ENCODE measurements around the gene ARHGEF12.

The ARHGEF12 gene, protein sequence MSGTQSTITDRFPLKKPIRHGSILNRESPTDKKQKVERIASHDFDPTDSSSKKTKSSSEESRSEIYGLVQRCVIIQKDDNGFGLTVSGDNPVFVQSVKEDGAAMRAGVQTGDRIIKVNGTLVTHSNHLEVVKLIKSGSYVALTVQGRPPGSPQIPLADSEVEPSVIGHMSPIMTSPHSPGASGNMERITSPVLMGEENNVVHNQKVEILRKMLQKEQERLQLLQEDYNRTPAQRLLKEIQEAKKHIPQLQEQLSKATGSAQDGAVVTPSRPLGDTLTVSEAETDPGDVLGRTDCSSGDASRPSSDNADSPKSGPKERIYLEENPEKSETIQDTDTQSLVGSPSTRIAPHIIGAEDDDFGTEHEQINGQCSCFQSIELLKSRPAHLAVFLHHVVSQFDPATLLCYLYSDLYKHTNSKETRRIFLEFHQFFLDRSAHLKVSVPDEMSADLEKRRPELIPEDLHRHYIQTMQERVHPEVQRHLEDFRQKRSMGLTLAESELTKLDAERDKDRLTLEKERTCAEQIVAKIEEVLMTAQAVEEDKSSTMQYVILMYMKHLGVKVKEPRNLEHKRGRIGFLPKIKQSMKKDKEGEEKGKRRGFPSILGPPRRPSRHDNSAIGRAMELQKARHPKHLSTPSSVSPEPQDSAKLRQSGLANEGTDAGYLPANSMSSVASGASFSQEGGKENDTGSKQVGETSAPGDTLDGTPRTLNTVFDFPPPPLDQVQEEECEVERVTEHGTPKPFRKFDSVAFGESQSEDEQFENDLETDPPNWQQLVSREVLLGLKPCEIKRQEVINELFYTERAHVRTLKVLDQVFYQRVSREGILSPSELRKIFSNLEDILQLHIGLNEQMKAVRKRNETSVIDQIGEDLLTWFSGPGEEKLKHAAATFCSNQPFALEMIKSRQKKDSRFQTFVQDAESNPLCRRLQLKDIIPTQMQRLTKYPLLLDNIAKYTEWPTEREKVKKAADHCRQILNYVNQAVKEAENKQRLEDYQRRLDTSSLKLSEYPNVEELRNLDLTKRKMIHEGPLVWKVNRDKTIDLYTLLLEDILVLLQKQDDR (N-terminal part only)

DNA sequence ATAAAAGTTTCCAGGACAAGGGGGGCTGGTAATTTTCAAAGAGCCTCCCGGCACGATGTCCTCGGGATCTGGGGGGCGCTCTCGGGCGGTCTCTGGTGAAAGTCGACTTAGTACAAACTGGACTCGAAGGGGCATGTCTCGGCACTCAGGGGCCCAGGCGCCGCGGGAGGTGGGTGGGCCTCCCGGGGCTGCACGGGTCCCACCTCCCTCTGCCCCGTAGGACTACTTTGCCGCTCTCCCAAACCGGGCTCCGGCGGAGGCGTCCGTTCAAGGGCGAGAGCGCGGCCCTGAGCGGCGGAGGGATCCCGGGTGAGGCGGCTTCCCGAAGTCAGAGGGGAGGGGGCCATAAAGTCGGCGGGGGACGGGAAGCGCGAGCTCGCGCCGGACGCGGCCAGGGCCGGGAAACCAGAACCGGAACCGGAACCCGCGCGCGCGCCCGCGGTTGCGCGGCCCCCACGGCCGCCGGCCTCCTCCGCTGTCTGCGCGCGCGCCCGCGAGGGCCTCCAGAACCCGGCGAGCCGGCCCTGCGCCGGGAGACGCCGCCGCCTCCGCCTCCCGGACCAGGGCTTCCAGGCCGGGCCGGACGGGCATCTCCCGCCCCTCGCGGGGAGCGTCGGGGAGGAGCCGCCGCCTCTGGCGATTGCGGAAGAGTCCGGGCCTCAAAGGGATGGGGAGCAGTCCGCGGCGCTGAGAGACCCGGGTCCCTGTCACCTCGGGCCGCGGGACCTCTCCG lies at the start of gene ARHGEF12:
Gene ARHGEF12 (plus strand): TSS at position 506 of the 733 bp plus-strand sequence. CDS start 831 bp downstream, outside the sequence.
- DNase-seq (ENCODE audit: low read depth in 2 of 2) = peak; percentile 32 to 62

DNA sequence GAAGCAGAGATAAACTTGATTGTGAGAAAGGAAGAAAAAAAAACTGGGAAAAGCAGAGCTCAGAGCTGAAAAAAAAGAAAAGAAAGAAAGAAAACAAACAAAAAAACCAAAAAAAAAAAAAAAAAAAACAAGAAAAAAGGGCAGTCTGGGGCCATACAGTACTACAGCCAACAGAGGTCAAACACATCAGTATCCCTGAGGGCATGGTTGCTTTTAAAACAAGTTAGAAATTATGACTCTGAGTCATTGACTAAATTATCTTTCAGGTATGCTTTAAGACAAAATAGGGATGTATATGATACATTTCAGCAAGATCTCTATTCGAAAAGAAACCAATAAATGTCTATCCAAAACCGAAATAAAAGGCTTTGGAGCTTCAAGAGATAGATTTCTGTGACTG lies 48.2 kb upstream of the ARHGEF12 start:
- no peak for DNase-seq (ENCODE audit: low read depth in 2 of 2)

DNA sequence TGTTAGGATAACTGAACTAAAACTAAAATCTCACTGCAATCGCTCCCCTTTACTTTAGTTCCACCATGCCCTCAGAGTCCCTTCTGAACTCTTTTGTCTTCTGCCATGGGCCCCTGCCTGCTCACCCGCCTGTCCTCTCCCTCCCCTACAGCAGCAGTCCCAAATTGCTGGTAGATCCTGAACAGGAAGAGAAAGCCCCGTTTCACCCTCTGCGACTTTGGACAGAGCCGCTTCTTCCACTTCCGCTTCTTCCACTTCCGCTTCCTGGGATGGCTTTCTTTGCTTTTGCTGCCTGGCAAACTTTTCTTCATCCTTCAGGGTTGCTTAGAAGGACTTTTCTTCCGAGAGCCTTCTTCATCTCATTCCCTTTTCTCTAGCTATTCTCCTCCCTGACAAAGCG lies 46.8 kb upstream of the ARHGEF12 start:
- DNase-seq (ENCODE audit: low read depth in 2 of 2) = no peak

DNA sequence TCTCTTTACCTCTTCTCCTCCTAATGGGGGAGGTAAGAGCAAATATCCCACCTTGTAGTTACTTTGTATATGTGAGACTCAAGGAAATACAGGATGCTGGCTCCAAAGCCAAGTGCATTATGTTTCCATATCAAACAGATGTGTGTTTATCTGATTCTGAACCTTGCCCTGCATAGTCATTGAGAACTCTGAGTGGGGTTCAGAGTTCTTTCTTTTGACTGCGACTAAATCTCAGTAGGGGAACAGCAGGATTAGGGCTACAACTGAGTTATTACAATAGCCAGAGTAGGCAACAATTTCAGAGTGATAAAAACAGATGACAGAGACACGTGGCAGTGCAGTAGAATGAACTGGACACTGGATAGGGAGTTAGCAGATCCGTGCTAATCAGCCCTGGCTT lies 45.3 kb upstream of the ARHGEF12 start:
- DNase-seq (ENCODE audit: low read depth in 2 of 2) = no peak

DNA sequence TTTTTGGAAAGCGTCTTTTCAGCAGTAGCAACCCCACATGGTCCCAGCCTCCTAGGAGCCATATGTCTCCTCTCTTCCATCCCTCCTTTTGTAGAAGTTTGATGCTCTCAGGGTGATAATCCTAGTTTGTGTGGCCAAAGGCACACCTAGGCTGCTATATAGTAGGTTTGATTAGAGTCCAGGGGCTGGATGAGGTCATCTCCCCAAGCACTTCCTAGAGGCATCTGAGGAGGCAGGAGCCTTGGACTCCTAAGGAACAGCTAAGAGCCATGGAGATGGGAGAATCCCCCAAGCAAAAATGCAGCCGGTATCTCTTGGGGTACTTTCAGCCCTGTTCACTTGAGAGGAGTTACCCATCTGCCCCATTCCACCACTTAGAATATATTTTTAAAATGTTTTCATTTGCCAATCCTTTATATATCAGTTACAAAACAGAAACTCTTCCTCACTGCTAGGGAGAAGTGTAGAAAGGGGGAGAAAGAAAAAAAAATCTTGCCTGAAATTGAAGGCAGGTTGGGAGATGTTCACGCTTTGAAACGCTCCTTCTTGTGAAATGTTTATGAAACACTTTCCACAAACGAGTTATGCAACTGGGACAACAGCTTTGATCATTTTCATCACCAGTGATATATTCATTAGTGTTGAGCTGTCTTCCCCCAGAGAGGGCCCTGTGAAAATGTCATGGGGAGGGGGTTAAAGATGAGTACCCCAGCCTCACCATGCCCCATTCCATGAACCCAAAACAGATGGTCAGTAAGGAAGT lies 43.0 kb upstream of the ARHGEF12 start:
- no peak for DNase-seq (ENCODE audit: low read depth in 2 of 2)

DNA sequence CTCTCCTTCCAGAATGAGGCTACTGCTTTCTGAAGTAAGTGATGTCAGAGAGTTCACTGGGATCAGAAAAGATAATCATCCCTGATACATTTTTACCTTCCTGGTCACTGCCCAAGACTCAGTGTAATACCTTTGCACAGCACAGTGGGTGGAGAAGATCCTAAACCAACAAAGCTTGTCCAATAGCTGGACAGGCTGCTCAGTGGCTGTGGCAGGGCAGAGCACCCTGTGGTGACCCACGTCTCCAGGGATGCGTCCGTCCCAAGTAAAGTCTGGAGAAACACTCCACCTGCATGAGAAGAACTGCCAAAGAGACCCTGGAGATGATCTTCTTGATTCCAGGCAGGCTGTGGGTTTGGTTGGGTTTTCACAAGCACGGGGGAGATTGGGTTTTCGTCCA lies 42.1 kb upstream of the ARHGEF12 start:
- DNase-seq (ENCODE audit: low read depth in 2 of 2) = no peak

DNA sequence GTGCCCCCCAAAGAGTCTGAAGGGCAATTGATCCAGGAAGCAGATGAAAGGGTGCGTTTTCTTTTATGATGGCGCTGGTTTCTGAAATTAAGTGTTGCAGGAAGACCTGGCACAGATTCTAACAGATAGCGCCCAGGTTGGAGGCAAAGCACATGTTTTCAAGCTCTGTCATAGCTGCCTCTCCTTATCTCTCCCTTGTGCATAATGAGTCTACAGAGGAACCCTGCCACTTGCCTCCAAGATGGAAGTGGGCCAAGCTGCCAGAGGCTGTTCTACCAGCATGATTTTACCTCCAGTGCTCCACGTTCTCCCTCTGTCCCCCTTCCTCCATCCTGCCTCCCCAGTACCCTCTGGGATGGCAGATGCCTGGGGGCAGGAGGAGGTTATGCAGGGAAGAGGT lies 41.1 kb upstream of the ARHGEF12 start:
- no peak for DNase-seq (ENCODE audit: low read depth in 2 of 2)

DNA sequence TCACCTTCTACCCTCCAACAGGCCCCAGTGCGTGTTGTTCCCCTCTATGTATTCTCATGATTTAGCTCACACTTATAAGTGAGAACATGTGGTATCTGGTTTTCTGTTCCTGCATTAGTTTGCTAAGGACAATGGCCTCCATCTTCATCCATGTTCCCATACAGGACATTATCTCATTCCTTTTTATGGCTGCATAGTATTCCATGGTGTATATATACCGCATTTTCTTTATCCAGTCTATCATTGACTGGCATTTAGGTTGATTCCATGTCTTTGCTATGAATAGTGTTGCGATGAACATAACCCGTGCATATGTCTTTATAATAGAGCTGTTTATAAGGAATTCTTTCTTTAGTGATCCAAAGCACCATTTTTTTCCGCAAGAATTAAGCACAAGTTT lies 39.7 kb upstream of the ARHGEF12 start:
- no peak for DNase-seq (ENCODE audit: low read depth in 2 of 2)

DNA sequence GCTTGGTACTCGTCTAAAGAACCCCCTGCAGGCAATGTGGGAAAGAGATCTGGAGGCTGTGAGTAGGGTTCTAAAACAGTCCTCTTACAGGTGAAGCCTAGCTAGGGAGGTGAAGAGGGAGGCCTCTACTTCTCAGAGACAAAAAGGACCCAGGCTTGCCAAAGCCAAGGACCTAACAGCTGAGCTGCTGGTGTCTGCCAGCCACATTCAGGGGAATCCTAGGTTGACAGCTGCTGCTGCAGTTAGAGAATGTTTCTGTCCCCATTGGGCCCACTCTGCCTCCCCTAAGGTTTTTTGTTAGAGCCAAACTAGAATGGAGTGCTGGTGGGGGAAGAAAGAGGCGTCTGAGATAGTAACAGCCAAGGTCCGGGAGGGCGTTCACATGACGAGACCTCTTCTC lies 37.8 kb upstream of the ARHGEF12 start:
- no peak for DNase-seq (ENCODE audit: low read depth in 2 of 2)

DNA sequence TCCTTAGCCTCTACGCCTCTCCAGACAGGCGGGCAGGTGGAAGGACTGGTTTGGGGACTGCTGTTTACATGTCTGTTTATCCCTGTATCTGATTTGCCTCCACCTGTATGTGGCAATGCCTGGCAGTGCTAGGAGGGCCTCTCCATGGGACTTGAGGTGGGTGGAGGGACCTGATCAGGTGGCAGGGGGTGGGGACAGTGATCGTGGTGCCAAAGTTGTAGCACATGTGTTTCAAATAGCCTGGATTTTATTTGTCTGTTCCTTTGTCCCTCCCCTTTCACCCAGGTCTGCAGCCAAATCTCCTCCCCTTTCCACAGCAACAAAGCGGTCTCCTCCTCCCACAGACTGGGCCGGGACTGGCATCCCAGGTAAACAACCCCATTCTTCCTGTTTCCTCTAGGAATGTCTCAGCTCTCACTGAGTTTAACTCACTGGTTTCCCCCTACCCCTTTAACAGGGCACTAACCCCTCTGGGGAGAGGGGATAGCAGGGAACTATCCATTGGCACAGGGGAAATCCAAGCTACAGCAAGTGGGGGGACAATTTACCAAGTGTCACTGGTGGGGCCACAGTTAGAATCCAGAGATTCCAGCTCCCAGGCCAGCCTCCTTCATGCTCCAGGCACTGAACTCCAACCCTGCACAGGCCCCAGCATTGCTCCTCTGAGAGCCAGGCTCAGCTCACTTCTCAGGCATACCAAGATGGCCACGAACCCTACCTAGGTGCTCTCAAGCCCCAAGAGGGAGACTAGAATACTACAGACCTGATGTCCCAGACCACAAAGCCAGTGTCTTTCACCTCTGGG lies 34.0 kb upstream of the ARHGEF12 start:
- DNase-seq (ENCODE audit: low read depth in 2 of 2) = no peak

DNA sequence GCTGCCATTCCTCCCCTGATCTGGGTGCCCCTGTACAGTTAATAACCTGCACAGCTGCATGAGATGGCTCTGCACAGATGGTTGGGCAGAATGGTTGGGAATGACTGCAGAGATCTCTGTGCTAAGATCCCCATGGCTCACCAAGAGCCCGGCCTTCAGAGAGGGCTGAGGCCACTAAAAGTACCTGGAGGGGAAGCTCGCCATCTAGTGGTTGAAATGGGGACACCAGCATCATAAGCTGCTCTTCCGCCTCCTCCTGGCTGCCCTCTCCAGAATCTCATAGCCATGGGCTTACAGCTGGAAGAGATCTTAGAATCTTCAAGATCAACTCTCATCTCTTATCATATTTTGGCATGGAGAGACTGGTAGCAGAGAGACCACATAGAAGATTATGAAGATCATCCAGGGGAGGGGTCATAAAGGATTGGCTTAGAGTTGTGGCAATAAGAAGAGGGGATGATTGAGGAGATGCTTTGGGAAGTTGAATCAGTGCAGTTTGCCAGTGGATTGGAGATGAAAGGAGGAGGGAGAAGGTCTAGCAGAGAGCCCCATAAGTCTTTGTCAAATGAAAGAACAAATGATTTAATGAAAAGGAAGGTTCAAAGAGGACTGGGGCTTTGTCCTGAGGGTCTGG lies 33.1 kb upstream of the ARHGEF12 start:
- DNase-seq (ENCODE audit: low read depth in 2 of 2) = peak; percentile 7 to 17

DNA sequence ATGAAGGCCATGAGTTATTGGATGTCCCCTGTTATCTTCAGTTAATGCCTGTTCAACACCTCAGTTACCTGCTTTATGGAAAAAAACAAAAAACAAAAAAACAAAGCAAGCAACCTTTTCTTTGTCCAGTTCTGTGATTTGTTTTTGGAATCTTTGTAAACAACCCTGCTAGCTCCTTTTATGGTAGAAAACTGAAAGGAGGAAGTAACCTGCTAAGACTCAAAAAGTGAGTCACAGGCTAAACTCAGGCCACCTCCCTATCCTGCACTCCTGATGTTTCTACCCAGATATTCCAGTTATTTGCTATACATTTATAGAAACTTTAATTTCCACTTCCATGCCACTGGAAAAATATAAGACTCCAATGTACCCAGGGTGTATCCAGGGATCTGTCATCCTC lies 31.7 kb upstream of the ARHGEF12 start:
- no peak for DNase-seq (ENCODE audit: low read depth in 2 of 2)

DNA sequence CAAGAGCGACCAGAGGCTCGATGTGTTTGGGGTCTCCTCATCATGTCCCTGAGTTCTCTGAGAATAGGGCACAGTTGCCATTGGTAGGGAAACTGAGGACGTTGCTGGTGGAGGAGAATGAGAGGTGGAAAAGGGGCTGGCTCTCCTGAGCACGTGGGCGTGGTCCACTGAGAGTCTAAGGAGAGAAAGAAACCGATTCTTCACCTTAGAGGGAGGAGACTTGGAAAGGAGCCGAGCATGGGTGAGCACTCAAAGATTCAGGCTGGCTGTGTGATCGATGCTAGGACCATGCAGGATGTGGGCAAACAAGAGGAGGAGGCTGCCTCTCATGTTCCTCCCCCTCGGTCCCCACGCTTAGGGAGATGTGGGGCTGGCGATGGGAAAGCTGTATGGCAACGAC lies 30.9 kb upstream of the ARHGEF12 start:
- no peak for DNase-seq (ENCODE audit: low read depth in 2 of 2)

DNA sequence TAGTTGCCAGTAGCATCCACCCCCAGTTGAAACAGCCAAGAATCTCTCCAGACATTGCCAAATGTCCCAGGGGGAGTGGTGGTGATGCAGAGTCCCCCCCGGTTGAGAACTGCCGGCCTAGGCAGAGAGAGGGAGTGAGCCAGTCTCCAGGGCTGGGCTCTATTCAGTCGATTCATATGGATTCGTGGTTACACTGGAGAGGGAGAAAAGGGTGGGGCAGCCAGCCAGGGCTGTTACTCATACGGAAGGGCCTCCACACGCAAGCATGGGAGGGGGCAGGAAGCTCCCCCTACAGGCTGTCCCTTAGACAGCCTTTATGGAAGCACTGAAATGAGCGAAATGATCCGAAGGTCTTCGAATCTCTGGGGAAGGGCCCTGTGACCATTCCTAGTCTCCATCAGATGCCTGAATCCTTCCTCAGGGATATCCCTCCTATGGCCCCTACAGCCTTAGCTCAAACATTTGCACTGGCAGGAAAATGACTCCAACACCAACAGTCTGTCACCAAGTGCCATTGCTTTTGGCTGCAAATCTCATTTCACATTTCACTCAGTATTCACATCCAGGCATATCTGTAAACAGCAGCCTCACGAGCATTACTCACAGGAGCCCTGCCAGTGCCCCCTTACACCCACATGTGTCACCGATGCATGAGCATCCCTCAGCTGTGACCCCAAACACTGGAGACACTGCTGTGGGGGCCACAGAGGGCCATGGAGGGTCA lies 29.5 kb upstream of the ARHGEF12 start:
- no peak for DNase-seq (ENCODE audit: low read depth in 2 of 2)

DNA sequence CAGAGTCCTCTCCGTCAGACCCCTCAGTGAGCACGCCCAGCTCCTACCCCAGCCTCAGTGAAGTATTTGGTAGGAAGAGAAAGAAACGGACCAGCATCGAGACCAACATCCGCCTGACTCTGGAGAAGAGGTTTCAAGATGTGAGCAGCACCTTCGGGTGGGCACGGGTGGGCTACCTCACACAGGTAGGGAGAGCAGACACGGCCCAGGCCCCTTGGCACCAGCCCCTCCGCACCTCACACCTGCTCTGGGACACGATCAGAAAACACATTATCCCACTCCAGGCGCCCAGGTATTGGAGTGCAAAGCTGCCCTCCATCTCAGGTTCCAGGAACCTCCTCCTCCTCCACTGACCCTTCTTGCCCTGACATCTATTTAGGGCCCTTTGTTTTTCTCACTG lies 28.7 kb upstream of the ARHGEF12 start:
- DNase-seq (ENCODE audit: low read depth in 2 of 2) = no peak

DNA sequence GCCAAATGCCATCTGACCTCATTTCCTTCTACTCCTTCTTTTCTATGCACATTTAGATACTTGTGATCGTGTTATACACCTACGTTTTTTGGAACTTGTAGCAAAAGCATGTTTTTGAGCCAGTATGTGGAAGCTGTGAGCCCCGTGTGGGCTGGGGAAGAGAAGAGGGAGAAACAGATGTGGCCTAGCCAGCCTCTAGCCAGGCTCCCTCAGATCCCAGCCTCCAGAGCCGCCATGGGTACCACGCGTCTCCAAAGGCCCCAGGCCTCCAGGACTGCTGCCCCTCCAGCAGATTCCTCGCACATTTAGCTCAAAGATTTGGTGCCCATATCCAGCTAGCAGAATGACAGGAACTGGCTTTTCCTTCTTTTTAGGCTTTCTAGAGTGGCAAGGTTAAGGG lies 28.1 kb upstream of the ARHGEF12 start:
- no peak for DNase-seq (ENCODE audit: low read depth in 2 of 2)

DNA sequence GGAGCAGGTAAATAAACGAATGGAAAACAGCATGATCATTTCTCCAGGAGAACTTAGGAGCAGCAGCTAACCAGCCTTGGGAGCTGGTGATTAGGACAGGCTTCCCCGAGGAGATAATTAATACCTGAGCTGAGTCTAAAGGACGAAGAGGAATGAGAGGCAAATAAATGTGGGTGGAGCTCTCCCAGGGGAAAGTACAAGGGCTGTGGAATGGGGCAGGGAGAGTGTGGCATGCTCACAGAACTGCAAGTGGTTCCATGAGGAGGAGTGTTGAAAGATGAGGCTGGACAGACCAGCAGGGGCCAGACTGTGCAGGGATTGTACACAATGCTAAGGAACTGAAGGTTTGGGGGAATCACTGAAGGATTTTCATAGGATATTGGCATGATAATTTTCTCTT lies 25.3 kb upstream of the ARHGEF12 start:
- DNase-seq (ENCODE audit: low read depth in 2 of 2) = no peak

DNA sequence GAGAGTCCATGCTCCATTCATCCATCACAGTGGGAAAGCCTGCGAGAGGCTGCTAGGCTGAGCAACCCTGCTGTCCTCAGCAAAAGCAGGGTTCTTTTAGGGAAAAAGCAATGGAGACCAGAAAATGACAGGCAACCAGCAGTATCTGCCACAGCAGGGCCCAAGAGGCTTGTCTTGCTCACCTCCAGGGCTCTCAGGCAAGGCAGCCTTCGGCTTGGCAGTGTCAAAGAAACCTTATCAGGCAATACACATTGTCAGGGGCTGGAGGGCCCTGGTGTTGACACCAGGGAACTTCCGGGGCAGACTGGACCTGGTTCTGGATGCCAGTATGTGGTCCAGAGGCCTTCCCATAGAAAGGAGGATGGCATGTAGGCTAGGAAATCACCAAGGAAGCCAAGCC lies 21.4 kb upstream of the ARHGEF12 start:
- DNase-seq (ENCODE audit: low read depth in 2 of 2) = no peak
